ENCODE measurements around the gene AGBL1. TPM values are rescaled to one million over a fixed set of nuclear protein-coding genes. Genes with fewer than 3 reads are reported as not detected.

Gene AGBL1
- total RNA-seq, 2 donors from 2014 or later: not detected

GRCh38 chr15:86759800-86760523 is 680.3 kb downstream of the AGBL1 start:
- Histone ChIP-seq H3K36me3 (no peaks in the 10 kb centered on the region), H3K27ac (no peak overlapping the region), H3K27me3 (no peaks in the 10 kb centered on the region), H3K4me1 (no peaks in the 10 kb centered on the region), H3K4me3 (no peak overlapping the region), H3K9me3 (no peaks in the 10 kb centered on the region)
- TF ChIP-seq CTCF (IDR thresholded peaks at IDR 0.05): no peak
- DNase-seq (ENCODE audit: low spot score): no peak

DNA sequence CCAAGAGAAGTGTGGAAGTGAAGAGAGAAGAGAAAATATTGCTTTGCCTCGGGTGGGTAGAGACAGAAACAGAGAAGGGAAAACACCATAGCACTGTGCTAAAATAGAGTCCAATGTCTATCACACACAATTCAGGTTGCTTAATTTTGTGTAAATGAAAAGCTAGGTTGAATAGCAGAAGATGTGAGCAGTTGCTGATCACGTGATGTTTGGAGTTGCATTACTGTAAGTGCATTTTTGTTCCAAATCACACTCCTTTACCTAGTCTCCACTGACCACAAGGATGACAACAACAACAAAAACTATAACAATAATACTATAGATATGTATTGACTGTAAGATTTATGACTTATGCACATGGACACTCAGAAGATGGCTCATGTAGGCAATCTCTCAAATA is 683.2 kb downstream of the AGBL1 start:
- Histone ChIP-seq H3K27me3 (no peaks in the 10 kb centered on the region), H3K9me3 (no peaks in the 10 kb centered on the region), H3K36me3 (no peaks in the 10 kb centered on the region), H3K4me1 (no peaks in the 10 kb centered on the region), H3K4me3 (no peak overlapping the region), H3K27ac (no peak overlapping the region)
- no peak for DNase-seq (ENCODE audit: low spot score)
- TF ChIP-seq CTCF (IDR thresholded peaks at IDR 0.05): no peak

DNA sequence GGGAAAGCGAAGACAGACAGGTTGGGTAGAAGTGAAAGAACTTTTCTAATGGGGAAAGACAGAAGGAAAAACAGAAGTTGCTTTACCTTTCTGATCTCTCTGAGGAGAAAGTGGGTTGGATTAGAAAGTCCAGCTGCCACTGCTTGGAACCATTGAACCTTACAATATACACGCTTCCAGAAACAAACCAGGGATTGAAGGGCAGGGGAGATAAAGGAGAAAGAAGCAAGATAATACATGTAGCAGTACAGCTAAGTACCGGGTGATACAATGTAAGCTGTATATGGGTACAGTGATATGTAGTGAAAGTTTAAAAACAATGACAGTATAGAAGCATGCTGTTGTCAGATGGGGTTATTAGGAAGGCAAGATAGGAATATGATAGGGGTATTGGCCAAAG is 684.4 kb downstream of the AGBL1 start:
- H3K4me1 ChIP-seq: no peaks in the 10 kb centered on the region
- no peak for TF ChIP-seq CTCF (IDR thresholded peaks at IDR 0.05)
- H3K4me3 ChIP-seq: no peak overlapping the region
- no peak overlapping the region for H3K27ac ChIP-seq
- no peaks in the 10 kb centered on the region for H3K9me3 ChIP-seq
- no peak for DNase-seq (ENCODE audit: low spot score)
- no peaks in the 10 kb centered on the region for H3K27me3 ChIP-seq
- H3K36me3 ChIP-seq: no peaks in the 10 kb centered on the region

DNA sequence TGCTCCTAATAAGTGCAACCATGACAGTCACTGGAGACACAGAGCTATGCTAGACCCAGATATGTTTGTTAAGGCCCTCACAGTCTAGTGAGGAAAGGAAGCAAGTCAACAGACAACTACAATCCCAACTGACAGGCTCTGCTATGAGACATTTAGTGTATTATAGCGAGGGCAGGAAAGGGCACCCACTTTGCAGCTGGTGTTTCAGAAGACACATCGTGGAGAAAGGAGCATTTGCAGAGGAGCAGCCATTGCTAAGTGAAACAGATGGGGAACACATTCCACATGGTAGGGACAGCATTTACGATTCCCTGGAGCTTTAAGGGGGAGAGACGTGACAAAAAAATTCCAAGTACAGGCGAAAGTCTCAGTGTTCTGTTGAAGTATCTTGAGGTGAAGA is 685.6 kb downstream of the AGBL1 start:
- no peaks in the 10 kb centered on the region for H3K27me3 ChIP-seq
- H3K4me3 ChIP-seq: no peak overlapping the region
- no peak for DNase-seq (ENCODE audit: low spot score)
- H3K4me1 ChIP-seq: no peaks in the 10 kb centered on the region
- H3K36me3 ChIP-seq: no peaks in the 10 kb centered on the region
- no peaks in the 10 kb centered on the region for H3K9me3 ChIP-seq
- TF ChIP-seq CTCF (IDR thresholded peaks at IDR 0.05): no peak
- no peak overlapping the region for H3K27ac ChIP-seq

DNA sequence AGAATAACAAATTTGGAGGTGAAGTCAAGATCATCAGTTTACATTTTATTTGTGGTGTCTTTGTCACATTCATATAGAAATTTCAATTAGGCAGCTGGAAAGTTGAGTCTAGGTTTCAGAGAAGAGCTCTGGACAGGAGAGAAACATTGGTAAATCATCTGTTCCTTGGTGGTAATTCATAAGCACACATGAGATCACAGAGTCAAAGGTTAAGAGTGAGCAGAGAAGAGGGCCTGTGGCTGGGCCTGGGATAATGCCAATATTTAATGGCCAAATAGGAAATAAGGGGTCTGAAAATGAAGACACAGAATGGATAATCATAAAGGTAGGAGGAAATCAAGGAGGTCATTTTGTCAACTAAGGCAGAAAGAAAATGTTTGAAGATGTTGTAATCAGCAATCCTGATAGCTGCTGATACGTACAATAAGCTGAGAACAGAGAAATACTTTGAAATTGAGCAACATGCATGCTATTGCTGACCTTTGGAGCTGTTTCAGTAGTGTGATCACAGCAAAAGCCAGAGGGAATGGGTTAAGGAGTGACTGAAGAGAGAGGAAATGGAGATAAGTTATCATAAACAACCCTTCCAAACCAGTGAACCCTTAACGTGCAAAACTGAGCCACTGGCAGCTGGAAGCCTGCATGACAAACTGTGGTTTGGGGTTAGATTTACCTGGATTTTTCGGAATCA is 692.8 kb downstream of the AGBL1 start:
- Histone ChIP-seq H3K9me3 (no peaks in the 10 kb centered on the region), H3K36me3 (no peaks in the 10 kb centered on the region), H3K27ac (no peak overlapping the region), H3K4me3 (no peak overlapping the region), H3K27me3 (no peaks in the 10 kb centered on the region), H3K4me1 (no peaks in the 10 kb centered on the region)
- DNase-seq (ENCODE audit: low spot score): no peak
- no peak for TF ChIP-seq CTCF (IDR thresholded peaks at IDR 0.05)

Measured in right atrium auricular region (tissue), 2 donors.